NCI-H1105 treated with DMSO at 0.1 percent for 48 hours (cell line): ENCODE results near the gene PRIM1.
A peak's percentile ranks its signal among the peaks of the same experiment; 100 is the strongest.
"Not testable (repeated sequence)": the region's sequence is repeated elsewhere in the genome, so short reads cannot be mapped to it uniquely, and the experiment has no call there.

Source experiments
- DNase-seq: peaks from one replicate; lab custom pipeline; 2025; lab: John Stamatoyannopoulos, UW

PRIM1 gene

DNA sequence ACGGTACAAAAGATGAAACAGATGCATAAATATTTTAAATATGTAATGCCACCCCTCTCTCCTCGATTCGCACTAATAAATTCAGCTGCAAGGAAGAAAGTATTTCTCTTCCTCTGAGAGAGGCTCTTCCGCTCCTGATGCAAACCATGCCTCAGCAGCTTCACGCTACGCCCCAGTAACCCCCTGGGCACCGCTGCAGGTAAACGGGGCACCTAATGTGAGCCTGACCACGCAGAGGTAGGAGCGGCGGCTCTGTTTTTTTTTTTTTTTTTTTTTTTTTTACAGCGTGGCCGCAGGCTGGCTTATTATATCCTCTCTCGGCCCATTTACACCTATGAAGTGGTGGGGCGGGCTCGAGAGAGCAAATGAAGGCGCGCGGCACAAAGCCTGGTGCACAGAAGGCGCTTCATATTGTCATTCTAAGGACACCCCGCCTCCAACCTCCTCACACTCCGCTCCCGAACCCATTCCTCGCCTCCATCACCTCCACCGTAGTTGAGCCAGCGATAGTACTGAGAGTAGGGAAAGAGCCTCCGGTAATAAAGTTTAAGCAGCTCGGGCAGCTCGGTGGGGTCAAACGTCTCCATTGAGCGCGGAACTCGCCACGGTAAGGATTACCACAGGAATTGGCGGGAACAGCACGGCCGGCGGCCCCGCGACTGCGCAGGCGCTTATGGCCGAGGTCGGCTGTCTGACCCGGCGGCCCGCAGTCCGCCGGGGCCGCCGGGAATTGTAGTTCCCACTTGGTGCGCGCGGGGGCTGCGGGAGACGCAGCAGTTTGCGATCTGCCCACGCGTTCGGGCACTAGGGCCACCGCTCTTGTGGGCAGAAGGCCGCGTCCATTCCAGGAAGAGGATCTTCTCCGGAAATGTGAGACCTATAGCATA lies at the start of gene PRIM1:
PRIM1 (minus strand) TSS at position 612 of the 887 bp plus-strand sequence; CDS start at position 587, 25 bp downstream.
- DNase-seq = peak; percentile 77

DNA sequence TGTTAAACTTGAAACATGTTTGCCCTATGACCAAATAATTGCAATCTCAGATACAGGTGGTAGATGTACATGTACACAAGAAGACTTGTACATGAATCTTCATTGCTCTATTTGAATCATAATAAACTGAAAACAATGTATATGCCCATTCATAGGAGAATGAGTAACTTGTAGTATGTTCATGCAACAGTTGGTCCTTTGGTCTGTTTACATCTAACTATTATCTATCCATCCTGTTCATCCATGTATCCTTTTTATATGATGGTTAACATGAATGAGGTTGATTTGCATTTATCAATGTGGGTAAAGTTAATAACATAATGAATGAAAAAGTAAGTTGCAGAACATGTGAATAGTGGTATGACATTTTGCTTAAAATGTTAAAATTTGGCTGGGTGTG lies 48.1 kb upstream of the PRIM1 start:
- no peak for DNase-seq

DNA sequence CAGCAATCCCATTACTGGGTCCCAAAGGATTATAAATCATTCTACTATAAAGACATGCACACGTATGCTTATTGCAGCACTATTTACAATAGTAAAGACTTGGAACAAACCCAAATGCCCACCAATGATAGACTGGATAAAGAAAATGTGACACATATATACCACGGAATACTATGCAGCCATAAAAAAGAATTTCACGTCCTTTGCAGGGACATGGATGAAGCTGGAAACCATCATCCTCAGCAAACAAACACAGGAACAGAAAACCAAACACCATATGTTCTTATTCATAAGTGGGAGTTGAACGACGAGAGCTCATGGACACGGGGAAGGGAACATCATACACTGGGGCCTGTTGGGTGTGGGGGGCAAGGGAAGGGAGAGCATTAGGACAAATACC lies 47.2 kb upstream of the PRIM1 start:
- DNase-seq = not testable (repeated sequence)

DNA sequence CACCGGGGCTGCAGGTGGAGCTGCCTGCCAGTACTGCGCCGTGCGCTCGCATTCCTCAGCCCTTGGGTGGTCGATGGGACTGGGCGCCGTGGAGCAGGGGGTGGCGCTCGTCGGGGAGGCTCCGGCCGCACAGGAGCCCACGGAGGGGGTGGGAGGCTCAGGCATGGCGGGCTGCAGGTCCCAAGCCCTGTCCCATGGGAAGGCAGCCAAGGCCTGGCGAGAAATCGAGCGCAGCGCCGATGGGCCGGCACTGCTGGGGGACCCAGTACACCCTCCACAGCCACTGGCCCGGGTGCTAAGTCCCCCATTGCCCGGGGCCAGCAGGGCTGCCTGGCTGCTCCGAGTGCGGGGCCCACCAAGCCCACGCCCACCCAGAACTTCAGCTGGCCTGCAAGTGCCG lies 43.7 kb upstream of the PRIM1 start:
- DNase-seq = not testable (repeated sequence)

DNA sequence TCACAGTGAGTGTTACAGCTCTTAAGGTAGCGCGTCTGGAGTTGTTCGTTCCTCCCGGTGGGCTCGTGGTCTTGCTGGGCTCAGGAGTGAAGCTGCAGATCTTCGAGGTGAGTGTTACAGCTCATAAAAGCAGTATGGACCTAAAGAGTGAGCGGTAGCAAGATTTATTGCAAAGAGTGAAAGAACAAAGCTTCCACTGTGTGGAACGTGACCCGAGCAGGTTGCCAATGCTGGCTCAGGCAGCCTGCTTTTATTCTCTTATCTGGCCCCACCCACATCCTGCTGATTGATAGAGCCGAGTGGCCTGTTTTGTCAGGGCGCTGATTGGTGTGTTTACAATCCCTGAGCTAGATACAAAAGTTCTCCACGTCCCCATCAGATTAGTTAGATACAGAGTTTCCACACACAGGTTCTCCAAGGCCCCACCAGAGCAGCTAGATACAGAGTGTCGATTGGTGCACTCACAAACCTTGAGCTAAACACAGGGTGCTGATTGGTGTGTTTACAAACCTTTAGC lies 43.0 kb upstream of the PRIM1 start:
- DNase-seq = not testable (repeated sequence)

DNA sequence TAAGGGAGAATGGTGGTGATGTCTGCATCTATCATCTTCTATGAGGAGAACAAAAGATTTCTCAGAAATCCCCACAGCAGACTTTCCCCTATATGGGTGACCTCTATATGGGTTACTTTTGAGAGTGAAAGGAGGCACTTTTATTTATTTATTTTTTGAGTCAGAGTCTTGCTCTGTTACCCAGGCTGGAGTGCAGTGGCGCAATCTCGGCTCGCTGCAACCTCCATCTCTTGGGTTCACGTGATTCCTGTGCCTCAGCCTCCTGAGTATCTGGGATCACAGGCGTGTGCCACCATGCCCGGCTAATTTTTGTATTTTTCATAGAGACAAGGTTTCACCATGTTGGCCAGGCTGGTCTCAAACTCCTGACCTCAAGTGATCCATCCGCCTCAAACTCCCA lies 41.0 kb upstream of the PRIM1 start:
- not testable (repeated sequence) for DNase-seq

DNA sequence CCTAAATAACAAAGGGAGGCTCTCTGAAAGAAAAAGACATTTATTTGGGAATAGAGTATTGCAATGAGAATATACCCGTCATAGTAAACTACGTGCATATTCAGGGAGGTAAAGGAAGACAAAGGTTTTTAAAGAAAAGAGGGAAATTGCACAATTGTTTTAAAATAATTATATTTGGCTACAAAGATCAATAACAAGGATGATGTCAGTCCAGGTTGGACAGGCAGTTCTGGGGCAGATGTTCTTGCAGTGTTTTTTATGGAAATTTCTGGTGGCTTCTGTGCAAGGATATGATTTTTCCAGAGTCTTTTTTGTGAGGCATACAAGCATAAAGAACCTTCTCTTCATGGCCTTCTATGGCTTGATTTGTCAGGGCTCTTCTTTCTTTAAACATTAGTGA lies 40.6 kb upstream of the PRIM1 start:
- no peak for DNase-seq

DNA sequence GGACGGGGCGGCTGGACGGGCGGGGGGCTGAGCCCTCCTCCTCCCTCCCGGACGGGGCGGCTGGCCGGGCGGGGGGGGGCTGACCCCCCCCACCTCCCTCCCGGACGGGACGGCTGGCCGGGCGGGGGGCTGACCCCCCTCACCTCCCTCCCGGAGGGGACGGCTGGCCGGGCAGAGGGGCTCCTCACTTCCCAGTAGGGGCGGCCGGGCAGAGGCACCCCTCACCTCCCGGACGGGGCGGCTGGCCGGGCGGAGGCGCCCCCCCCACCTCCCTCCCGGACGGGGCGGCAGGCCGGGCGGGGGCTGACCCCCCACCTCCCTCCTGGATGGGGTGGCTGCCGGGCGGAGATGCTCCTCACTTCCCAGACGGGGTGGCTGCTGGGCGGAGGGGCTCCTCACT lies 37.3 kb upstream of the PRIM1 start:
- not testable (repeated sequence) for DNase-seq

DNA sequence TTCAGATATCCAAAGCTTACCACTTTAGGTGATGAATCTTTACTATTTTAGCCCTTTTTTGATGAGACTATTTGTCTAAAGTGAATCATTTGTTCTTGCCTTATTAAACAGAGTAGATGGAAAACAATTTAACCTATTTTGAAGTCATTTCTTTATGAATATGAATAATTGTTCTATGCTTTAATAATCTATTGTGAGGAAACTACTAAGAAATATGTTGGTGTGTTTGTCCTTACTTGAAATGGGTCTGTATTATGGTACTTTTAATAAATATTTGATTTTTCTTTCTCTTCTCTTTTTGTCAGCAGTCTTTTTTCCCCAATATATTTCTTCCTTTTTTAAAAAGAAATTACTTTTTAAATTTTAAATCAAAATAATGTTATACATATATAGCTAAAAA lies 35.4 kb upstream of the PRIM1 start:
- no peak for DNase-seq

DNA sequence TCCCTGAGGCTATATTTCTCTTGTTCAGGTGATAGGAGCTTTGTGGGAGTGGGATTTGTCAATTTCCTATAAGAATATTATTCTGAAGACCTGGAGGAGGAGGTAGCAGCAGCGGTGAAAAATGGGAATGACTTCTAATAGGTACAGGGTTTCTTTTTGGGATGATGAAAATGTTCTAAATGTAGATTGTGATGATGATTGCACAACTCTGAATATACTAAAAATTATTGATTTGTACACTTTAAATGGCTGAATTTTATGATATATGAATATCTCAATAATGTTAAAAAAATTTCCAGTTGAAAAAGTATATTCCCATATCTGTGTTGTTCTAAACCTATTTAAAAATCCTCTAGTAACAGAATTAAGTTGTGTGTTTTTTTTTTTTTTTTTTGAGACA lies 33.8 kb upstream of the PRIM1 start:
- no peak for DNase-seq

DNA sequence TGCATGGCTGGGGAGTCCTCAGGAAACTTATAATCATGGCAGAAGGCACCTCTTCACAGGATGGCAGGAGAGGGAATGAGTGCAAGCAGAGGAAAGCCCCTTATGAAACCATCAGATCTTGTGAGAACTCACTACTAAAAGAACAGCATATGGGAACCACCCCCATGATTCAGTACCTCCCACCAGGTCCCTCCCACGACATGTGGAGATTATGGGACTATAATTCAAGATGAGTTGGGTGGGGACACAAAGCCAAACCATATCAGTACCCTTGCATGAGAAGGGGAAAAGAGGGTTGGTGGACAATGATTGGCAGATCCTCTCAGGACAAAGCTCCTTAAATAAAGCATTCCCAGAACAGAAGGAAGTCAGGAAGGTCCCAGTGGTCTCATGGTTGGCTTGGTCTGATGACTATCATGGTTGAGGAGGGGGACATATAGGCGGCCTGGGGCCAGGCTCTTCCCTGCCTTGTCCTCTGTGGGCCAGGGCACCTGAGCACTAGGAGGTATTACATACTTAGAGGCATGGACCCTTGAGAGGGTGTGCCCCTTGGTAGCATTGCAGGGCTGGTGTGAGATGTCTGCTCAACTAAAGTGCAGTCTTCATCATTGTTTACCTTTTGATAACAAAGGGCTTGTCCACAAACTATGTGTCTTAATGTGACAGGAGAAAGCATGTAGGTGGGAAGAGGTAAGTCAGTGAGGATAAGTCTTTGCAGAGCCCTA lies 33.2 kb upstream of the PRIM1 start:
- DNase-seq = no peak

DNA sequence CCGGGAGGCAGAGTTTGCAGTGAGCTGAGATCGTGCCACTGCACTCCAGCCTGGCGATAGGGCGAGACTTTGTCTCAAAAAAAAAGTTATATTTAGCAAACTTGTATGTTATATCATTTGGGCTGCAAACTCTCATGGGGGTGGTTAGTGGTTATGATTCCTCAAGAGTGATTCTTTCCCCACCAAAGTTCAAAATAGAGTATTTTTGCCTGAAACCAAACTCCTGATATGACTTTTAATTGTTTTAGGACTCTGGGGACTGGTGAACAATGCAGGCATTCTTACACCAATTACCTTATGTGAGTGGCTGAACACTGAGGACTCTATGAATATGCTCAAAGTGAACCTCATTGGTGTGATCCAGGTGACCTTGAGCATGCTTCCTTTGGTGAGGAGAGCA lies 29.6 kb upstream of the PRIM1 start:
- DNase-seq = no peak

DNA sequence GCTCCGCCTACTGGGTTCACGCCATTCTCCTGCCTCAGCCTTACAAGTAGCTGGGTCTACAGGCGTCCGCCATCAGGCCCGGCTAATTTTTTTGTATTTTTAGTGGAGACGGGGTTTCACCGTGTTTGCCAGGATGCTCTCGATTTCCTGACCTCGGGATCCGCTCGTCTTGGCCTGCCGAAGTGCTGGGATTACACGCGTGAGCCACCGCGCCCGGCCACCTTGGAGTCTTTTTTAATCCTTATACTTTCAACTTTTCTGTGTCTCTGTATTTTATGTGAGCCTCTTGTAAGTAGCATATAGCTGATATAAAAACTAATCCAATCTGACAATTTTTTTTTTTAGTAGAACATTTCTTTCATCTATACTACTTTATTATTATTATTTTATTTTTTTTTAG lies 26.6 kb upstream of the PRIM1 start:
- DNase-seq = no peak

DNA sequence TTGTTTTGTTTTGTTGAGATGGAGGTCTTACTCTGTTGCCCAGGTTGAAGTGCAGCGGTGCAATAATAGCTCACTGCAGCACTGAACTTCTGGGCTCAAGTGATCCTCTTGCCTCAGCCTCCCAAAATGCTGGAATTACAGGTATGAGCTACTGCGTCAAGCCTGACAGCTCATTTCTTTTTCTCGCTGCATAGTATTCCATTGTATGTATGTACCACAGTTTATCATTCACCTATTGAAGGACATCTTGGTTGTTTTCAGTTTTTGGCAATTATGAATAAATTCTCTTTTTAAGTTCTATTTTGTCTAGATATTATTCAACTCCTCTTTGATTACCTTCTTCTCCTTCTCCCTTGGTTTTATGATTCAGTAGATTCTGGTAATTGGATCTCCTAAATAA lies 24.5 kb upstream of the PRIM1 start:
- no peak for DNase-seq

DNA sequence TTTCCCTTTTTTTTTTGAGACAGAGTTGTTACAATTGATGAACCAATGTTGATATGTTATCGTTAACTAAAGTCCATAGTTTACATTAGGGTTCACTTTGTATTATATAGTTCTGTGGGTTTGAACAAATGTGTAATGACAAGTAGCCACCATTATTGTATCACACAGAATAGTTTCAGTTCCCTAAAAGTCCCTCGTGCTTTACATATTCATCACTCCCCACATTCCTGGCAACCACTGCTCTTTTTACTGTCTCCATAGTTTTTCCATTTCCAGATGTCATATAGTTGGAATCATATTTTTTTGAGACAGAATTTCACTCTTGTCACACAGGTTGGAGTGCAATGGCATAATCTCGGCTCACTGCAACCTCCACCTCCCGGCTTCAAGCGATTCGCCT lies 23.5 kb upstream of the PRIM1 start:
- no peak for DNase-seq

DNA sequence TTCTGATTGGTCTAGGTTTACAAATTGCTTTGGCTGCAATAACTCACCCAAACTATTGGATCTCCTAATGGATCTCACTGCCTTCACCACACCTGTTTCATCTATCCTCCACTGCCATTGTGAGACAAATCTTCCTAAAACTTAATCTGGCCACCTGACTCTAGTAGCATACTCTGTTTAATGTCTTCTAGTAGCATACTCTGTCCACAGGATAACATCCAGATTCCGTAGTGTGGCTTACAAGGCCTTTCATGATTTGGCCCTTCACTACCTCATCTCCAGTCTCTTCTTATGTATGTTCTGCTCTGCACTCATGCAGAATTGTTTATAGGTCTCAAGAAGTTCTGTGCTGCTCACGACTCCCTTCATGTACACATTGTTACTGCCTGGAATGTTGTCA lies 21.0 kb upstream of the PRIM1 start:
- DNase-seq = no peak

DNA sequence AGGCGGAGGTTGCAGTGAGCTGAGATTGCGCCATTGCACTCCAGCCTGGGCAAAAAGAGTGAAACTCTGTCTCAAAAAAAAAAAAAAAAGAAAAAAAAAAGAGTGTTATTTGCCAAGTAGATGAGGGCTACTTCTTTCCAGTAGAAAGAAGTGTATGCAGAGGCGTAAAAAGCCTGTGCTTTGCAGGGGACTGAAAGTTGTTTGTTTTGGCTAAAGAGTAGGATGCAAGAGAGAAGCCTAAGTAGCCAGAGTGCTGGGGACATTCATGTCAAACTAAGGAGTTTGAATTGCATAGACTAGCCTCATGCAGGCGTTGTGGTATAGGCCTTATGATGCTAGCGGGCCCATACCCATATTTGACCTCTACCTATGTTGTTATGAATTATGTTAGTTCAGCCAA lies 20.5 kb upstream of the PRIM1 start:
- DNase-seq = no peak

DNA sequence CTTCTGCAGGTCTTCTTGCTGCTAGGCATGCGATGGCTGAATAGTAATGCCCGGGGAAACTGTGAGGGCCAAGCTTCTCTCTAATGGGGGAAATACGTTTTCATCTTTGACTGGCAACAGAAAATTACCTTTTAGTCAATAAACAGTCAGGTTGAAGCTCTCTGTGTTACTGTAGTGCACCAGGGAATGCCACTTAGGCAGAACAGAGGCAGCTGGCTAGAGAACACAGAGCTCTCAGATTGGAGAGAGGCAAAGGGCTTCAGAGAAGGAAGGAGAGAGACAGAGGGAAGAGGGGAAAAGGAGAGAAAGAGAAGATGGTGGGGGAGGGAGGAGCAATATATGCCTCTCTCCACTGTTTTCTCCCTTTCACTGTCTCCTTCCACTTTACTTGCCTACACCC lies 17.7 kb upstream of the PRIM1 start:
- DNase-seq = no peak

DNA sequence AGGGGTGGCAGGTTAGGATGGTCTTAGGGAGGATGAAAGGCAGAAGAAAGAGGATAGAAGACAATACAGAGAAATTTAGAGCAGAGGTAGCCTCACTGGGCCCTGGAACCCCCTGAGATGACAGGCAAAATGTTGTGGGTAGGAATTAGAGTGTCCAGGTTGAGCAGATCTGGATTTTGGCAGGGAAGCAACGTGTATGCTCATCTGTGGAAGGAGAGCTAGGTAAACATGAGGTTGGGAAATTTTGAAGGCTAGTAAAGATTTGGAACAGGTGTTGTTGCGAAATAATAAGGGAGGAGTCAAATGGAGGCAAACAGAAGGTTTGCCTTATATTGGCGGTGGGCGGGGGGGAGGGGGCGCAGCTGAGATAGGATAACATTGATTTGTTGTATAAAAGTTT lies 16.3 kb upstream of the PRIM1 start:
- DNase-seq = no peak

DNA sequence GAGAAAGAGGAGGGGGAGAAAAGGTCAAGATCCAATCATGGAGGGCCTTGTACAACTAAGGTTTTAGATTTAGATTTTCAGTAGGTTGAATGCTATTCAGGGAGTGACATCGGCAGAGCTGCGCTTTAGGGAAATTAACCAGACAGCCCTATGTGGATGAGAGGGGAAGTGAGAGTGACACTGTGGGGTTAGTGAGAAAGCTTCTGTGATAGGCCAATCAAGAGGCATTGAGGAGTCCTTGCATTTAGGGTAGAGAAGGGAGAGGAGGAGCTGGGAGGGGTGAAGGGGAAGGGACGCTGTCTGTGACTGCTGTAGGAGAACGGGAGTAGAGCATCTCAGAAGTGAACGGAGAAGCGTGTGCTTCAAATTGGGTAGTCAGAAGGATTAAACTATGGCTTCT lies 14.4 kb upstream of the PRIM1 start:
- no peak for DNase-seq

DNA sequence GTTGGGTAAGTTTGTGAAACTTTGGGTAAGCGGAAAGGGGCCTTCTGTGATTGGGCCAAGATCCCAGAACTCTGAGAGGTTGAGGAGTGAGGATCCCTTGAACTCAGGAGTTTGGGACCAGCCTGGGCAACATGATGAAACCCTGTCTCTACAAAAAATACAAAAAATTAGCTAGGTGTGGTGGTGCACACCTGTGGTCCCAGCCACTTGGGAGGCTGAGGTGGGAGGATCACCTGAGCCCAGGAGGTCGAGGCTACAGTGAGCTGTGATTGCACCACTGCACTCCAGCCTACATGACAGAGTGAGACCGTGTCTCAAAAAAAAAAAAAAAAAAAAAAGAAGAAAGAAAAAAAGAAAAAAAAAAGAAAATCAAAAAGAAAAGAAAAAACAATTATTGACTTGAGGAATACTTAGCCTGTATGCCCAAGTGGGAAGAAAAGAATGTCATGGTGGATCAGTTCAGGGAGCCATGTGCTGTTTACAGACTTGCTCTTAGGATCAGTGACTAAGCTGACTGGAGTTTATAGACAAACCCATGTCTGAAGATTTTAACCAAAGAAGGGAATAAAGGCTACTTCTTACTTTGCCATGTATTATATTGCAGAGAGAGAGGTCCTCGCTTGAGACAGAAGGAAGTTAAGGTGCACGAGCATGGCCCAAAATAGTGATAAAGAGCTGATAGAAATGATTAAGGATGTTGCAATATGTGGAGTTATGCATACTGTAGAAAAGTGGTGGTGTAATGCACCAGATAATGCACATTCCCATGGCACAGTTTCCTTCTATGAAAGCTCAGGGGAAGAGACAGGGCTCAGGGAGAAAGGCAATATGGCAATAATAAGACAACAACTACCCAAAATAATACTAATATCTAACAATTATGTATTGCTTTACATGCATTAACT lies 11.9 kb upstream of the PRIM1 start:
- DNase-seq = no peak

DNA sequence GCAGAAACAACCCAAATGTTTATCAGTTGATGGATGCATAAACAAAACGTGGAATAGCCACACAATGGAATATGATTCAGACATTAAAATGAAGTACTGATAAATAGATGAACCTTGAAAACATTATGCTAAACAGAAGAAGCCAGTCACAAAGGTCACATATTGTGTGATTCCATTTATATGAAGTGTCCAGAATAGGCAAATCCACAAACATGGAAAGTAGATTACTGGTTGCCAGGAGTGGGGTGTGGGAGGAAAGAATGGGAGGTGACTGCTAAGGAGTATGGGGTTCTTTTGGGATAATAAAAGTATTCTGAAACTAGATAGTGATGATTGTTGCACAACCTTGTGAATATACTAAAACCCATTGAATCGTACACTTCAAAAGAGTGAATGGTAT lies 9.7 kb upstream of the PRIM1 start:
- no peak for DNase-seq
